Coronary artery (tissue), 2 donors: ENCODE data around the gene ZNF771.

Source experiments
- DNase-seq: peaks from one replicate; pipeline ENCODE4 v3.0.0-alpha.2; 2017; ENCODE audit warnings: low spot score
- H3K27ac ChIP-seq, 2 donors: fragments of 200-600 bp; sonication (generic); one replicate each; pipeline ENCODE4 v1.5.1; 2016 to 2019
- H3K4me3 ChIP-seq: fragments of 200-600 bp; sonication (generic); 2 replicates; pipeline ENCODE4 v1.5.1; 2016; ENCODE audit warnings: mild to moderate bottlenecking, moderate library complexity
- TF ChIP-seq, protein P1 (sequence below): fragments of 200-600 bp; sonication (generic); IDR thresholded peaks from one replicate; pipeline ENCODE4 v1.5.1; 2019; ENCODE audit warnings: antibody characterized with exemption

The ZNF771 gene

DNA sequence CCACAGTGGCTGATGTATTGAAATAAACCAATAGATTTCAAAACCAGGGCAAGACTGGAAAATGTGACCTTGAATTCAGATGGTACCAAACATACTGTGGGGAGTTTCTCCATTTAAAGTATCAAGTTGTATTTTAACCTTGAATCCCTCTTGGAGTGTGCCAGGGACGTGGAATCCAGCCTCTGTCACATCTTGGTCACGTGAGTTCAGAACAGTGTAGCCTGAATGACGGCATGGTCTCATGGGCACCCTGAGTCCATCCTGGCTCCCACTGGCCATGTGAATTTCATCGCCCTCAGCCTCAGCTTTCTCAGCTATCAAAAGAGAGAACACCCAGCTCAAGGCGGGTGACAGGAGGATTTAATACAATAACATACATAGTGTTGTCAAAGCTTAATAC lies 6.8 kb downstream of the ZNF771 start:
- H3K27ac ChIP-seq = no peak overlapping the region
- H3K4me3 ChIP-seq = no peak overlapping the region
- TF ChIP-seq, protein P1, sequence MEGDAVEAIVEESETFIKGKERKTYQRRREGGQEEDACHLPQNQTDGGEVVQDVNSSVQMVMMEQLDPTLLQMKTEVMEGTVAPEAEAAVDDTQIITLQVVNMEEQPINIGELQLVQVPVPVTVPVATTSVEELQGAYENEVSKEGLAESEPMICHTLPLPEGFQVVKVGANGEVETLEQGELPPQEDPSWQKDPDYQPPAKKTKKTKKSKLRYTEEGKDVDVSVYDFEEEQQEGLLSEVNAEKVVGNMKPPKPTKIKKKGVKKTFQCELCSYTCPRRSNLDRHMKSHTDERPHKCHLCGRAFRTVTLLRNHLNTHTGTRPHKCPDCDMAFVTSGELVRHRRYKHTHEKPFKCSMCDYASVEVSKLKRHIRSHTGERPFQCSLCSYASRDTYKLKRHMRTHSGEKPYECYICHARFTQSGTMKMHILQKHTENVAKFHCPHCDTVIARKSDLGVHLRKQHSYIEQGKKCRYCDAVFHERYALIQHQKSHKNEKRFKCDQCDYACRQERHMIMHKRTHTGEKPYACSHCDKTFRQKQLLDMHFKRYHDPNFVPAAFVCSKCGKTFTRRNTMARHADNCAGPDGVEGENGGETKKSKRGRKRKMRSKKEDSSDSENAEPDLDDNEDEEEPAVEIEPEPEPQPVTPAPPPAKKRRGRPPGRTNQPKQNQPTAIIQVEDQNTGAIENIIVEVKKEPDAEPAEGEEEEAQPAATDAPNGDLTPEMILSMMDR = no peak
- DNase-seq = no peak

DNA sequence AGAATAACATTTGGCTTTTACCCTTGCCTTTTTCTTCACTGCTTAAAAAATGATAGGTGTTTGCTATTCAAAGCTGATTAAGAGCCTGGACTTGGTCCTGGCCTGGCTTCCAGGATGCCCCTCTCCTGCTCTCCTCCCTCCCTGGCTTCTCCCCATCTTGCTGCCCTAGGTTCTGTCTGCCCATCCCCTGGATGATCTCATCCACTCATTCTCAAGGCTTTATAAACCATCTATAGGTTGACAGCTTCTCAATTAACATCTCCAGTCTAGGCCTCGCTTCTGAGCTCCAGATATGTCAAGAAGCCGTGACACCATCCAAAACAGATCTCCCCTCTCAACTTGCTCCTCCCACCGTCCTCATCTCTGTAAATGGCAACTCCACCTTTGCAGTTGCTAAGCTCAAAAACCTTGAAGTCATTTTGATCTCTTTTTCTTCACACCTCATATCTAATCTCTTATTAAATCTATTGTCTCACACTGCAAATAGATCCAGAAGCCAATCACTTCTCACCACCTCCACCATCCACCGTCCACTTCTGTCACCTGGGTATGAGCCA lies 8.7 kb downstream of the ZNF771 start:
- DNase-seq = no peak
- Histone ChIP-seq H3K27ac (no peak overlapping the region), H3K4me3 (no peak overlapping the region)
- TF ChIP-seq, protein P1 = no peak

DNA sequence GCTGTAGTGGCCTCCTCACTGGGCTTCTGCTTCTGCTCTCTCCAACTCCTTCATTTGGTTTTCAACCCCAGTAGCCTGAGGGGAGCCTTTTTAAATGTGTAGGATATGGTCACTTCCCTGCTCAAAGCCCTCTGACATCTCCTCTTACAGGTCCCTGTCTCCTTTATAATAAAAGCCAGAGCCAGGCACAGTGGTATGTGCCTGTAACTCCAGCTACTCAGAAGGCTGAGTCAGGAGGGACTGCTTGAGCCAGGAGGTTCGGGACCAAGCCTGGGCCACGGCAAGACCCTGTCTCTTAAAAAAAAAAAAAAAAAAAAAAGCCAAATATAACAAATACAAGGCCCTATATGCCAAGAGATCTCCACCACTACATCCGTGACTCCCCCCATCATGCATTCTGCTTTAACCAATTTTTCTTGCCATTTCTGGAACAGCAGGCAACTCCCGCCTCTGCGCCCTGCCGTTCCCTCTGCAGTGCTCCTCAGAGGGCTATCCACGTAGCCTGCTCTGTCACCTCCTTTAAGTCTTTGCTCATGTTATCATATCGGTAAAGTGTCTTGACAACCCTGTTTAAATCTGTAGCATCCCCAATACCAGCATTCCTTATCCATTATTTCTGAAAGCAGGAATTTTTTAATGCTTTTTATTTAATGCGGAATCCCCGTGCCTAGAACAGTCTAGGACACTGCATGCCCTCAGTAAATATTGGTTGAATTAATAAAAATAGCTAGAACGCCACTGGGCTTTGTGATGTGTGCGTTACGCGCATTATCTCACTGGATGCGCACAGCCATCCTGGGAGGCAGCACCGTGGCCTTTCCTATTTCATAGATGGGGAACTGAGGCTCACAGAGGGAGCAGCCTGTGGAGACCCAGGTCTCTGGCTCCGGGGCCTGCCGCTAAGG lies 9.5 kb downstream of the ZNF771 start:
- no peak for DNase-seq
- Histone ChIP-seq H3K27ac (peak overlapping the region in 1 of 2 donors; percentile 82), H3K4me3 (peak overlapping the region; percentile 70)
- TF ChIP-seq, protein P1 = no peak

DNA sequence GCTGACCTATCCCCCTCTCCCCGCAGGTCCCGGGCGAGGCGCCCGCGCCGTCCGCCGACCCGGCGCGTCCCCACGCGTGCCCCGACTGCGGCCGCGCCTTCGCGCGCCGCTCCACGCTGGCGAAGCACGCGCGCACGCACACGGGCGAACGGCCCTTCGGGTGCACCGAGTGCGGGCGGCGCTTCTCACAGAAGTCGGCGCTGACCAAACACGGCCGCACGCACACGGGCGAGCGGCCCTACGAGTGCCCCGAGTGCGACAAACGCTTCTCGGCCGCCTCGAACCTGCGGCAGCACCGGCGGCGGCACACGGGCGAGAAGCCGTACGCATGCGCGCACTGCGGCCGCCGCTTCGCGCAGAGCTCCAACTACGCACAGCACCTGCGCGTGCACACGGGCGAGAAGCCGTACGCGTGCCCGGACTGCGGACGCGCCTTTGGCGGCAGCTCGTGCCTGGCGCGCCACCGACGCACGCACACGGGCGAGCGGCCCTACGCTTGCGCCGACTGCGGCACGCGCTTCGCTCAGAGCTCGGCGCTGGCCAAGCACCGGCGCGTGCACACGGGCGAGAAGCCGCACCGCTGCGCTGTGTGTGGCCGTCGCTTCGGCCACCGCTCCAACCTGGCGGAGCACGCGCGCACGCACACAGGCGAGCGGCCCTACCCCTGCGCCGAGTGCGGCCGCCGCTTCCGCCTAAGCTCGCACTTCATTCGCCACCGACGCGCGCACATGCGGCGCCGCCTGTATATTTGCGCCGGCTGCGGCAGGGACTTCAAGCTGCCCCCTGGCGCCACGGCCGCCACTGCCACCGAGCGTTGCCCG lies 10.3 kb downstream of the ZNF771 start:
- Histone ChIP-seq H3K4me3 (peak overlapping the region; percentile 70), H3K27ac (peak overlapping the region; percentile 60 to 82)
- TF ChIP-seq, protein P1 = no peak
- DNase-seq = no peak

DNA sequence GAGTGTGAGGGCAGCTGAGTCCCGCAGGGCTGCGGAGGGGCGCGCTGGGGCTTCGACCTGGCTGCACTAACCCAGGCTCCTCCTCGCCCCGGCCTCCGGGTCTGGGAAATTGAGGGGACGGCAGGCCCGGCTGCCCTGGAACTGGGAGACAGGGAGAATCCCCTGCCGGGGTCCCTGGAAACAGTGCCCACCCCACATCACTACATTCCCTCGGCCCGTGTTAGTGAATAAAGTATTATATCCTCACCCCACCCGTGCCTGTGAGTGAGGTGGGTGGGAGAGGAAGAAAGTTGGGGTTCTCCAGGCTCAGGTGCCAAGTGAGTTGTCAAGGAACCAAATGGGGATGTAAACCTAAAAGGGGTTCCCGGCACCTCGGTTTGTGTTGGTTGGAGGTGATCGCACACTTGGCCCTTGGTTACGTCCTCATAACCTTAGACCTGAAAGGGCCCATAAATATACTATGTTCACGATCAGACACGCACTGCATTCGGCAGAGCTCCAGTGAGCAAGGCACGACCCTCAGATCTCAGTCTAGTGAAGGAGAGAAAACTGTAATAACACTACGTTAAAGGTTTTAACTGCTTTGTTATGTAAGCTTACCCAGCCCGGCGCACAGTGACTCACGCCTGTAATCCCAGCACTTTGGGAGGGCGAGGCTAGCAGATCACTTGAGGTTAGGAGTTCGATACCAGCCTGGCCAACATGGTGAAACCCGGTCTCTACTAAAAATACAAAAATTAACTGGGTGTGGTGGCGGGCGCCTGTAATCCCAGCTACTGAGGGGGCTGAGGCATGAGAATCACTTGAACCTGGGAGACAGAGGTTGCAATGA lies 11.2 kb downstream of the ZNF771 start:
- peak overlapping the region; percentile 70 for H3K4me3 ChIP-seq
- DNase-seq = no peak
- H3K27ac ChIP-seq = peak overlapping the region; percentile 60 to 82
- TF ChIP-seq, protein P1 = no peak

DNA sequence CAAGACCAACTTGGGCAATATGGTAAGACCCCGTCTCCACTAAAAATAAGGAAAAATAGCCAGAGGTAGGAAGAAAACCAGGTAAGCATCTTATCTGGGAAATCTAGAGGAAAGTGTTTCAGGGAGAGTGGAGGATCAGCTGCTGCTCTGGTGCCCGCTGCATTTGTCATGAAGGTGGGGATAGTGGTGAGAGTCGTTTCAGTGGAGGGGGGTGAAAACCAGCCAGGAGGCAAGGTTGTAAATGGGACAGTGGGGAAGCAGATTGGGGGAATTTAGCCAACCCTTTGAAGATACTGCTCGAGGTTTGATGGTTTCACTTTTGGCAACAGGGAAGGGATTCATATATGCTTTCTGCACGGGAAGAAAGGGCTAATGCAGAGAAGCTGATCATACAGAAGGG lies 13.6 kb downstream of the ZNF771 start:
- H3K4me3 ChIP-seq = no peak overlapping the region
- DNase-seq = no peak
- TF ChIP-seq, protein P1 = no peak
- no peak overlapping the region for H3K27ac ChIP-seq
